ENCODE data around the gene ETV2.
"Not testable (repeated sequence)": the region's sequence is repeated elsewhere in the genome, so short reads cannot be mapped to it uniquely, and the experiment has no call there.

Gene ETV2

DNA sequence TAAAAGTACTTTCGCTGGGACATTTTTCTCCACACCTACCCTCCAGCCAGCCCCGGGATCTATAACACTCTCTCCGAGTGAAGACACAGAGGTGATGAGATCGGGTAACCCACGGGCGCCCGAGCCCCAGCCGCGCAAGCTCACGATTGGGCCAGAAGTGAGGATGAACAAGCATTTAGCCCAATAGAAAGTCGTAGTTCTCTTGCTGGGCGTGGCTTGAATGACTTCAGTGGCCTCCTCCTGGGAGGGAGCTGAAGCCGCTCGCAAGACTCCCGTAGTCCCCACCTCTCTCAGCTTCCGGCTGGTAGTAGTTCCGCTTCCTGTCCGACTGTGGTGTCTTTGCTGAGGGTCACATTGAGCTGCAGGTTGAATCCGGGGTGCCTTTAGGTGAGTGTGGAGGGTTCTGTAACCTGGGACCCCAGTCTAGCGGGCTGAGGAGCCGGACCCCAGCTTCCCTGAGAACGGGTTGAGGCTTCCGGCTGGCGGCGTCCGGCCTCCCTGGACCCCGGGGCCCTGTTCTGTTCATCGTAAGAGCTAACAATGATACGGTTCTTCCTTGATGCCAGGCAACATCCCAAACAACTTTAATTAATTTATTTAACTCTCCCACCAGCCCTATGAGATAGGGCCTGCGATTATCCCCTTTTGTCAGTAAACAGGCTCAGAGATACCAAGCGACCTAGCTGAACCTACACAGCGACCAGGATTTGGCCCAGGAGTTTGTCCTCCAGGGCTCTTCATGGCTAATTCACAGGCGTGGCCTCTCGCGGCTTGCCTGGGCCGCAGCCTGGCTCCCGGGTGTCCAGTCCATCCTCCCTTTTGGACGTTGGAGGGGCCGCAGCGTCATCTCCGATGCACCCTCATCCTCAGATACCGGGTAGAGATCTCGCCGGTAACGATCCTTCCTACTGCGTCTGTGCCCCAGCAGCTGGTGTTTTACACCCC is 6.7 kb downstream of the ETV2 start, which contains the start of gene COX6B1:
Gene COX6B1 (plus strand): TSS at position 307 of the 945 bp plus-strand sequence. CDS start 2,921 bp downstream, outside the sequence.
- Histone ChIP-seq H3K4me3 (ENCODE audit: low read depth, low read length) (peak within 1 kb of the TSS; percentile 95), H3K27me3 (replicated peaks) (no peaks in the 10 kb centered on the region), H3K36me3 (replicated peaks) (peaks cover 6% of the 10 kb centered on the region), H3K27ac (peak within 1 kb of the TSS; percentile 23)
- TF ChIP-seq CTCF (IDR thresholded peaks at IDR 0.05; ENCODE audit: low read depth, low read length, missing control alignments): no peak
- DNase-seq: peak; percentile 97
- in situ Hi-C loops (cut with HindIII; ENCODE audit: low pct_ligation_motif_present, low sequenced_read_pairs): no loop called here

- Histone ChIP-seq H3K27ac (no peak overlapping the region), H3K36me3 (replicated peaks) (peaks cover 23% of the 10 kb centered on the region), H3K4me3 (ENCODE audit: low read depth, low read length) (no peak overlapping the region), H3K27me3 (replicated peaks) (no peaks in the 10 kb centered on the region)
- DNase-seq: no peak
- no peak for TF ChIP-seq CTCF (IDR thresholded peaks at IDR 0.05; ENCODE audit: low read depth, low read length, missing control alignments)
- in situ Hi-C loops (cut with HindIII; ENCODE audit: low pct_ligation_motif_present, low sequenced_read_pairs): no loop called here
Observed at GRCh38 chr19:35650581-35650980, 9.0 kb downstream of the ETV2 start.

- in situ Hi-C loops (cut with HindIII; ENCODE audit: low pct_ligation_motif_present, low sequenced_read_pairs); H3K27me3 ChIP-seq (replicated peaks); H3K27ac ChIP-seq; DNase-seq; H3K4me3 ChIP-seq (ENCODE audit: low read depth, low read length): not testable (repeated sequence)
- H3K36me3 ChIP-seq (replicated peaks): peaks cover 41% of the 10 kb centered on the region
Observed at GRCh38 chr19:35654828-35655227, 13.3 kb downstream of the ETV2 start.

DNA sequence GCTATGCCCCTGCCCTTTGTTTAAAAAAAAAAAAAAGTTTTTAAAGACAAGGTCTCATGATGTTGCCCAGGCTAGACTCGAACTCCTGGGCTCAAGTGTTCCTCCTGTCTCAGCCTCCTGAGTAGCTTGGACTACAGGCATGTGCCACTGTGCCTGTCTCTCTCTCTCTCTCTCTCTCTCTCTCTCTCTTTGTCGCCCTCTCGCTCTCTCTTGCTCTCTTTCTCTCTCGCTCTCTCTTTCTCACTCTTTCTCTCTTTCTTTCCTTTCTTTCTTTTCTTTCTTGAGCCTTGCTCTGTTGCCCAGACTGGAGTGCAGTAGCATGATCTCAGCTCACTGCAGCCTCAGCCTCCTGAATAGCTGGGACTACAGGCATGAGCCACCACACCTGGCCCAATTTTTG is 14.1 kb downstream of the ETV2 start:
- DNase-seq: no peak
- TF ChIP-seq CTCF (IDR thresholded peaks at IDR 0.05; ENCODE audit: low read depth, low read length, missing control alignments): no peak
- H3K27me3 ChIP-seq (replicated peaks): no peaks in the 10 kb centered on the region
- peaks cover 43% of the 10 kb centered on the region for H3K36me3 ChIP-seq (replicated peaks)
- in situ Hi-C loops (cut with HindIII; ENCODE audit: low pct_ligation_motif_present, low sequenced_read_pairs): no loop called here
- H3K4me3 ChIP-seq (ENCODE audit: low read depth, low read length): no peak overlapping the region
- H3K27ac ChIP-seq: no peak overlapping the region

DNA sequence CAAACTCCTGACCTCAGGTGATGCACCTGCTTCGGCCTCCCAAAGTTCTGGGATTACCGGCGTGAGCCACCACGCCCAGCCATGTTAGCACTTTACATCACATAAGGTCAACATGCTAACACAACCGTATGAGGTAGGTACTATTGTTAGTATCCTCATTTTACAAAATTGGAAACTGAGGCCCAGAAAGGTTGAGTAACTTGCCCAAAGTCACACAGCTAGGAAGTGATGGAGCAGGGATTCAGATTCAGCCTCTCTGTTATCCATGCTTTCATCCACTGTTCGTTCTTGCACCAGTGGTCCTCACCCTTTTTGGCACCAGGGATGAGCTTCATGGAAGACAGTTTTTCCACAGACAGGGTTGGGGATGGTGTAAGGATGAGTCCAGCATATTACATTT is 15.2 kb downstream of the ETV2 start:
- H3K36me3 ChIP-seq (replicated peaks): peaks cover 41% of the 10 kb centered on the region
- in situ Hi-C loops (cut with HindIII; ENCODE audit: low pct_ligation_motif_present, low sequenced_read_pairs): no loop called here
- no peak for DNase-seq
- no peaks in the 10 kb centered on the region for H3K27me3 ChIP-seq (replicated peaks)
- H3K4me3 ChIP-seq (ENCODE audit: low read depth, low read length): no peak overlapping the region
- no peak overlapping the region for H3K27ac ChIP-seq
- TF ChIP-seq CTCF (IDR thresholded peaks at IDR 0.05; ENCODE audit: low read depth, low read length, missing control alignments): no peak

- TF ChIP-seq CTCF (IDR thresholded peaks at IDR 0.05; ENCODE audit: low read depth, low read length, missing control alignments): peak; percentile 41
- Histone ChIP-seq H3K36me3 (replicated peaks) (peaks cover 38% of the 10 kb centered on the region), H3K27me3 (replicated peaks) (no peaks in the 10 kb centered on the region), H3K27ac (no peak overlapping the region), H3K4me3 (ENCODE audit: low read depth, low read length) (no peak overlapping the region)
- DNase-seq: peak; percentile 65
- in situ Hi-C loops (cut with HindIII; ENCODE audit: low pct_ligation_motif_present, low sequenced_read_pairs): no loop called here
Observed at GRCh38 chr19:35657904-35658700, 16.6 kb downstream of the ETV2 start.

Data from brain microvascular endothelial cell (primary cell).